ENCODE results near the gene PTPRJ.

DNA sequence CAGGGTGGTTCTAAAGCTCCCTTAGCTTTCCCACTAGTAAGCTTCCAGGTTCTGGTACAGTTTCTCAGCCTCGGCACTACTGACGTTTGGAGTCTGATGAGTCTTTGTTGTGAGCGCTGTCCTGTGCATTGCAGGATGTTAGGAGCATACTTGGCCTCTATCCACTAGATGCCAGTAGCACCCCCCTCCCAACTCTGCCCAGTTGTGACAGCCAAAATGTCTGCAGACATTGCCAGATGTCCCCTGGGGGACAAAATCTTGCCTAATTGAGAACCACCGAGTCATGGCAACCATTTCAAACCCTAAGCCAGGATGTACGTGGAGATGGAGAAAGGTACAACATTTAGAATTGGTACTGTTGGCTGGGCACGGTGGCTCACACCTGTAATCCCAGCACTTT lies 68.7 kb downstream of the PTPRJ start:
- TF ChIP-seq, protein P1, sequence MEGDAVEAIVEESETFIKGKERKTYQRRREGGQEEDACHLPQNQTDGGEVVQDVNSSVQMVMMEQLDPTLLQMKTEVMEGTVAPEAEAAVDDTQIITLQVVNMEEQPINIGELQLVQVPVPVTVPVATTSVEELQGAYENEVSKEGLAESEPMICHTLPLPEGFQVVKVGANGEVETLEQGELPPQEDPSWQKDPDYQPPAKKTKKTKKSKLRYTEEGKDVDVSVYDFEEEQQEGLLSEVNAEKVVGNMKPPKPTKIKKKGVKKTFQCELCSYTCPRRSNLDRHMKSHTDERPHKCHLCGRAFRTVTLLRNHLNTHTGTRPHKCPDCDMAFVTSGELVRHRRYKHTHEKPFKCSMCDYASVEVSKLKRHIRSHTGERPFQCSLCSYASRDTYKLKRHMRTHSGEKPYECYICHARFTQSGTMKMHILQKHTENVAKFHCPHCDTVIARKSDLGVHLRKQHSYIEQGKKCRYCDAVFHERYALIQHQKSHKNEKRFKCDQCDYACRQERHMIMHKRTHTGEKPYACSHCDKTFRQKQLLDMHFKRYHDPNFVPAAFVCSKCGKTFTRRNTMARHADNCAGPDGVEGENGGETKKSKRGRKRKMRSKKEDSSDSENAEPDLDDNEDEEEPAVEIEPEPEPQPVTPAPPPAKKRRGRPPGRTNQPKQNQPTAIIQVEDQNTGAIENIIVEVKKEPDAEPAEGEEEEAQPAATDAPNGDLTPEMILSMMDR (IDR thresholded peaks at IDR 0.05): no peak
- no peak for TF ChIP-seq POLR2A (IDR thresholded peaks at IDR 0.05)
